ENCODE data around the gene FAM111A.

The FAM111A gene

DNA sequence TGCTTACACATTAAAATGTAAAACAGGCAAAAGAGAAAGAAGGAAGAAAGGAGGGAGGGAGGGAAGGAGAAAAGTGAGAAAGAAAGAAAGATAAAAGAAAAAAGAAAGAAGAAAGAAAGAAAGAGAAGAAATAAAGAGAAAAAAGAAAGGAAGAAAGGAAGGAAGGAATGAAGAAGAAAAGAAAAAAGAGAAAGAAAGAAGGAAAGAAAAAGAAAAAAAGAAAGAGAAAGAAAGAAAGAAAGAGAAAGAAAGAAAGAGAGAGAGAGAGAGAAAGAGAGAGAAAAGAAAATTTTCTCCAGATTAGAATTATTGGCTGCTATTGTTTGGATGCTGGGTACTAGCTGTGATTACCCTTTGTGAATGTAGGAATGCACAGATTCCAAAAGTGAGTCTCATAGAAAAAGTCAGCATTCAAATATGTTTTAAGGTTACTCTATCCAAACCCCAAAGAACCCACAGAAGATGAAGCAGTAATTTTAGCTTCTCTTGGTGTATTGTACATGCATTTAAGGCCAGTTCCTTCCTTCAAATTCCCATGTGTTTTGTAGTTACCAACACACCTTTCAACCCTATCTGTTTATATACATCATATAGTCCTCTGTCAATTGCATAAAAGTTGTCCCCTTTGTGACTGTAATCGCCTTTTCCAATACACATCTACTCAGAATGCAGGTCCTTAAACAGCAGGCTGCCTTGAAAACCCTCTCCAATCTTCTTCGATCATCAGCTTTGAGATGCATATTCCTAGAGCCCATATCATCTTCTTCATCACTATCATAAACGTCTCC lies 789 bp upstream of the FAM111A start:
- peak overlapping the region; percentile 89 to 90 for H3K9ac ChIP-seq (ENCODE audit: low read depth in 1 of 2, low read length in 2 of 2)
- H3K27ac ChIP-seq (ENCODE audit: low read depth in 2 of 2, low read length in 2 of 2), result peak overlapping the region; percentile 96 to 99
- H3K9me3 ChIP-seq (ENCODE audit: control insufficient read depth in 2 of 2, low read length in 2 of 2), result no peaks in the 10 kb centered on the region
- no peaks in the 10 kb centered on the region for H3K27me3 ChIP-seq (ENCODE audit: control insufficient read depth in 2 of 2, insufficient read depth in 2 of 2, low read length in 2 of 2)
- peak overlapping the region; percentile 93 to 96 for H3K4me3 ChIP-seq (ENCODE audit: low read length in 2 of 2)
- peaks cover 0 to 9% of the 10 kb centered on the region in 2 donors for H3K36me3 ChIP-seq (ENCODE audit: control insufficient read depth in 2 of 2, insufficient read depth in 2 of 2, low read length in 2 of 2)
- H3K4me1 ChIP-seq (ENCODE audit: control insufficient read depth in 2 of 2, insufficient read depth in 2 of 2, low read length in 2 of 2), result peaks cover 20 to 26% of the 10 kb centered on the region in 2 donors

DNA sequence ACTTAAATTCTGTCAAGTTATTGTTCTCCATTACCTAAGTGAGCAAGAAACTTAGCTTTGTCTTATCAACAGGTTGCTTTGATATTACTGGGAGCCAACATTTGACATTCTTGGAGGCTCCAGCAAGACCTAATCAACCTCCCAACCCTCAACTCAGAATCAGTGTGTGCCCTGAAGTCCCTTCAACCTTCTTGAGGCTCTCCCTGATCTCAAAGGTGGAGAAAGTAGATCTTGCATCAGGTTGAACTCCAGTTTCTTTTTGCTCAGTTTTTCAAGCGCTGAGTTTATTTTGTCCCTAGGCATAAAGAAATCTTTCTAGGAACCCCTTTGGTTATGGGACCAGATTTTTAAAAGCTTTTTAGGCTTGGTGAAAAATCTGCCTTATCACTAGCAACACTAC lies 1.4 kb downstream of the FAM111A start:
- H3K4me3 ChIP-seq (ENCODE audit: low read length in 2 of 2), result peak overlapping the region; percentile 93 to 96
- no peaks in the 10 kb centered on the region for H3K27me3 ChIP-seq (ENCODE audit: control insufficient read depth in 2 of 2, insufficient read depth in 2 of 2, low read length in 2 of 2)
- peak overlapping the region; percentile 89 to 90 for H3K9ac ChIP-seq (ENCODE audit: low read depth in 1 of 2, low read length in 2 of 2)
- H3K9me3 ChIP-seq (ENCODE audit: control insufficient read depth in 2 of 2, low read length in 2 of 2), result no peaks in the 10 kb centered on the region
- peak overlapping the region; percentile 96 to 99 for H3K27ac ChIP-seq (ENCODE audit: low read depth in 2 of 2, low read length in 2 of 2)
- peaks cover 0 to 6% of the 10 kb centered on the region in 2 donors for H3K36me3 ChIP-seq (ENCODE audit: control insufficient read depth in 2 of 2, insufficient read depth in 2 of 2, low read length in 2 of 2)
- H3K4me1 ChIP-seq (ENCODE audit: control insufficient read depth in 2 of 2, insufficient read depth in 2 of 2, low read length in 2 of 2), result peaks cover 20 to 26% of the 10 kb centered on the region in 2 donors

DNA sequence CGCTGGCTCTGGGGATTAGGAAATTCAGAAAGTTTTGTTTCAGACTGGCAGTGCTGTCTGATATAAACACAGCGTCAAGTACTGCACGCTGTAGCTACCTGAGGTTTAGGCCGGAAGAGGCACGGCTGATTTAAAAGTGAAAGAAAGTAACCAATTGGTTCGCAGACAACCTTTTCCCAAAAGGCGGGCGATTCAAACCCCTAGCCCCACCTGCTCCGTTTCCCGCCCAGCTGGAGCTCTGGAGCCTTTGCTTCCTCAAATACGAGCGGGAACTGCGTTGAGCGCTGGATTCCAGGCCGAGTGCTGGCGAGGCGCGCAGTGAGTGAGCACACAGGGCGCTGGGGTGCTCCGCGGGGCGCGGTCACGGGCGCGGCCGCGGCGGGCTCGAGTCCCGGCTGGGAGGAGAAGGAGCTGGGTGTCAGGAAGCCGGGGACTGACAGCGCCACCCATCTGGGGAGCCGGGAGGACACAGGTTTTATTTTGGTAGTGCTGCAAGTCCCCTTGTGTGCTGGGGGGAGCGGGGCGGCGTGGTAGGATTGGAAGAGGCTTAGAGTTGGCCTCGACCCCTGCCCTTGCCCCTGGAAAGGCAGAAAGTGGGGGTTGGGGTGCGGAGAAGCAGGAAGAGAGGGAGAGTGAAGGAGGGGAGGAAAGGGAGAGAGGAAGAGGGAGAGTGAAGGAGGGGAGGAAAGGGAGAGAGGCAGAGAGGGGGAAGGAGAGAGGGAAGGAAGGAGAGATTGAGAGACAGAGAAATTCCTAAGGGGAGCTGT lies 2.1 kb downstream of the FAM111A start:
- peak overlapping the region; percentile 93 to 96 for H3K4me3 ChIP-seq (ENCODE audit: low read length in 2 of 2)
- H3K4me1 ChIP-seq (ENCODE audit: control insufficient read depth in 2 of 2, insufficient read depth in 2 of 2, low read length in 2 of 2), result peaks cover 20 to 26% of the 10 kb centered on the region in 2 donors
- H3K9me3 ChIP-seq (ENCODE audit: control insufficient read depth in 2 of 2, low read length in 2 of 2), result no peaks in the 10 kb centered on the region
- peak overlapping the region; percentile 53 to 90 for H3K9ac ChIP-seq (ENCODE audit: low read depth in 1 of 2, low read length in 2 of 2)
- peaks cover 0 to 7% of the 10 kb centered on the region in 2 donors for H3K36me3 ChIP-seq (ENCODE audit: control insufficient read depth in 2 of 2, insufficient read depth in 2 of 2, low read length in 2 of 2)
- no peaks in the 10 kb centered on the region for H3K27me3 ChIP-seq (ENCODE audit: control insufficient read depth in 2 of 2, insufficient read depth in 2 of 2, low read length in 2 of 2)
- H3K27ac ChIP-seq (ENCODE audit: low read depth in 2 of 2, low read length in 2 of 2), result peak overlapping the region; percentile 96 to 99

DNA sequence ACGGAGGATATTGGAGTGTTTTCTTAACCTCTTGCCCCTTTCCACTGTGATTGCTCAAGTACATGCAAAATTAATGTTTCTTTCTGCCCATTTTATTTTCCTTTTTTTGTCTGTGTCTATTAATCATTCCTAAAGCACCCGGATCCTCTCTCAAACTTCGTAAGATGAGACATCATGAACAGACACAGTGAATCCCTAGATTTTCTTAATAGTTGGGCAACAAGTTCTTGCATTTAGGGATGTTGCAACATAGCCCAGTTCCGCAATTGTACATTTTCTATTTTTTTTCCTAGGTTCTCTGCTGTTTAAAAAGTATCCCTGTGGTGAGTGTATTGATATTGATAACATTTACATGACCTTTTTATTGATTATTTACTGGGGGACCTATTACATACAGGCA lies 2.9 kb downstream of the FAM111A start:
- Histone ChIP-seq H3K4me3 (ENCODE audit: low read length in 2 of 2) (peak overlapping the region; percentile 93 to 96), H3K9me3 (ENCODE audit: control insufficient read depth in 2 of 2, low read length in 2 of 2) (no peaks in the 10 kb centered on the region), H3K36me3 (ENCODE audit: control insufficient read depth in 2 of 2, insufficient read depth in 2 of 2, low read length in 2 of 2) (peaks cover 6 to 7% of the 10 kb centered on the region in 2 donors), H3K27me3 (ENCODE audit: control insufficient read depth in 2 of 2, insufficient read depth in 2 of 2, low read length in 2 of 2) (no peaks in the 10 kb centered on the region), H3K4me1 (ENCODE audit: control insufficient read depth in 2 of 2, insufficient read depth in 2 of 2, low read length in 2 of 2) (peaks cover 20 to 26% of the 10 kb centered on the region in 2 donors), H3K27ac (ENCODE audit: low read depth in 2 of 2, low read length in 2 of 2) (no peak overlapping the region), H3K9ac (ENCODE audit: low read depth in 1 of 2, low read length in 2 of 2) (peak overlapping the region in 1 of 2 donors; percentile 53)

DNA sequence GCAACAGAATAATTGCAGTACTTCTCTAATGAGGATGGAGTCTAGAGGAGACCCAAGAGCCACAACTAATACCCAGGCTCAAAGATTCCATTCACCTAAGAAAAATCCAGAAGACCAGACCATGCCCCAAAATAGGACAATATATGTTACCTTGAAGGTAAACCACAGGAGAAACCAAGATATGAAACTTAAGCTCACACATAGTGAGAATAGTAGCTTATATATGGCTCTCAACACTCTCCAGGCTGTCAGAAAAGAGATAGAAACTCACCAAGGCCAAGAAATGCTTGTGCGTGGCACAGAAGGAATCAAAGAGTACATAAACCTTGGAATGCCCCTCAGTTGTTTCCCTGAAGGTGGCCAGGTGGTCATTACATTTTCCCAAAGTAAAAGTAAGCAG lies 9.1 kb downstream of the FAM111A start:
- H3K4me3 ChIP-seq (ENCODE audit: low read length in 2 of 2), result no peak overlapping the region
- H3K4me1 ChIP-seq (ENCODE audit: control insufficient read depth in 2 of 2, insufficient read depth in 2 of 2, low read length in 2 of 2), result no peaks in the 10 kb centered on the region
- no peak overlapping the region for H3K27ac ChIP-seq (ENCODE audit: low read depth in 2 of 2, low read length in 2 of 2)
- H3K9ac ChIP-seq (ENCODE audit: low read depth in 1 of 2, low read length in 2 of 2), result no peak overlapping the region
- H3K36me3 ChIP-seq (ENCODE audit: control insufficient read depth in 2 of 2, insufficient read depth in 2 of 2, low read length in 2 of 2), result peaks cover 9 to 17% of the 10 kb centered on the region in 2 donors
- H3K27me3 ChIP-seq (ENCODE audit: control insufficient read depth in 2 of 2, insufficient read depth in 2 of 2, low read length in 2 of 2), result no peaks in the 10 kb centered on the region
- H3K9me3 ChIP-seq (ENCODE audit: control insufficient read depth in 2 of 2, low read length in 2 of 2), result no peaks in the 10 kb centered on the region

DNA sequence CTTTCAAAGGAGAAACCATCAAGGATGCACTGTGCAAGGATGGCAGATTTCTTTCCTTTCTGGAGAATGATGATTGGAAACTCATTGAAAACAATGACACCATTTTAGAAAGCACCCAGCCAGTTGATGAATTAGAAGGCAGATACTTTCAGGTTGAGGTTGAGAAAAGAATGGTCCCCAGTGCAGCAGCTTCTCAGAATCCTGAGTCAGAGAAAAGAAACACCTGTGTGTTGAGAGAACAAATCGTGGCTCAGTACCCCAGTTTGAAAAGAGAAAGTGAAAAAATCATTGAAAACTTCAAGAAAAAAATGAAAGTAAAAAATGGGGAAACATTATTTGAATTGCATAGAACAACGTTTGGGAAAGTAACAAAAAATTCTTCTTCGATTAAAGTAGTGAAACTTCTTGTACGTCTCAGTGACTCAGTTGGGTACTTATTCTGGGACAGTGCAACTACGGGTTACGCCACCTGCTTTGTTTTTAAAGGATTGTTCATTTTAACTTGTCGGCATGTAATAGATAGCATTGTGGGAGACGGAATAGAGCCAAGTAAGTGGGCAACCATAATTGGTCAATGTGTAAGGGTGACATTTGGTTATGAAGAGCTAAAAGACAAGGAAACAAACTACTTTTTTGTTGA lies 9.8 kb downstream of the FAM111A start:
- no peaks in the 10 kb centered on the region for H3K27me3 ChIP-seq (ENCODE audit: control insufficient read depth in 2 of 2, insufficient read depth in 2 of 2, low read length in 2 of 2)
- no peaks in the 10 kb centered on the region for H3K4me1 ChIP-seq (ENCODE audit: control insufficient read depth in 2 of 2, insufficient read depth in 2 of 2, low read length in 2 of 2)
- peaks cover 9 to 17% of the 10 kb centered on the region in 2 donors for H3K36me3 ChIP-seq (ENCODE audit: control insufficient read depth in 2 of 2, insufficient read depth in 2 of 2, low read length in 2 of 2)
- no peak overlapping the region for H3K9ac ChIP-seq (ENCODE audit: low read depth in 1 of 2, low read length in 2 of 2)
- no peak overlapping the region for H3K27ac ChIP-seq (ENCODE audit: low read depth in 2 of 2, low read length in 2 of 2)
- H3K9me3 ChIP-seq (ENCODE audit: control insufficient read depth in 2 of 2, low read length in 2 of 2), result no peaks in the 10 kb centered on the region
- no peak overlapping the region for H3K4me3 ChIP-seq (ENCODE audit: low read length in 2 of 2)

DNA sequence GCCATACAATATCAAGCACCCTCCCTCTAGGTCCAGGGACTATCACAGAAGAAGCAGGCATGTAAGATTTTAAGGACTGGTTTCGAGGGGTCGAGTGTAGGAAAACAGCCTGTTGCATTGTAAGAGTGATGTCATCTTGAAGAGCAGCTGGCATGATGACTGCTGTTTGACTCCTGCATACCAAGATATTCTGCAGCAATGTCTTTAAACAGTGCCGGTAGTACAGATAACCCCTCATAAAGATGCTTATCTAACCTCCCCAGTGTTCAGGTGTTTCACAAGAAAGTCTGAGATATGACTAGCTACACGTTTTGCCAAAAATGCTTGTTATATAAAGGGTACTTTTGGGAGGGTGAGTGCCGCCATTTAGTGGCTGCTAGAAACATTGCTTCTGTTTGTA lies 12.0 kb downstream of the FAM111A start:
- Histone ChIP-seq H3K4me1 (ENCODE audit: control insufficient read depth in 2 of 2, insufficient read depth in 2 of 2, low read length in 2 of 2) (no peaks in the 10 kb centered on the region), H3K27ac (ENCODE audit: low read depth in 2 of 2, low read length in 2 of 2) (no peak overlapping the region), H3K9ac (ENCODE audit: low read depth in 1 of 2, low read length in 2 of 2) (no peak overlapping the region), H3K36me3 (ENCODE audit: control insufficient read depth in 2 of 2, insufficient read depth in 2 of 2, low read length in 2 of 2) (peaks cover 2 to 17% of the 10 kb centered on the region in 2 donors), H3K27me3 (ENCODE audit: control insufficient read depth in 2 of 2, insufficient read depth in 2 of 2, low read length in 2 of 2) (no peaks in the 10 kb centered on the region), H3K9me3 (ENCODE audit: control insufficient read depth in 2 of 2, low read length in 2 of 2) (no peaks in the 10 kb centered on the region), H3K4me3 (ENCODE audit: low read length in 2 of 2) (no peak overlapping the region)

DNA sequence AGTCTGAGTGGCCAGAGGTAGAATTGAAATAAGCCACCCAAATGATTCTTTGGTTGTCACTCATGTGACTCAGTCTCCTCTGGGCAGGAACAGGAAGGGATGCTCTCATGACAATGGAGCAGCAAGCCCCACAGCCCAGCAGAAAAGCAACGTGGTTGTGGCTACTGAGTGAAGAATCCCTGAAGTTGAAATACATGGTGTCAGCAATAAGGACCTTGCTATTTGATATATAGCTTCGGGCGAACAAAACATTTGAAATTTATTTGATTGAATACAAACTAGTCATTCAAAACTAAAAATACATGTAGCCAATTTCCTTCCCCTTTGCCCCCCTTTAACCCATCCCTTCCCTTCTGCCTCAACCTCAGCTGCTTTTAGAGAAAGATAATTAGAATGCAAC lies 14.8 kb downstream of the FAM111A start:
- Histone ChIP-seq H3K4me1 (ENCODE audit: control insufficient read depth in 2 of 2, insufficient read depth in 2 of 2, low read length in 2 of 2) (no peaks in the 10 kb centered on the region), H3K36me3 (ENCODE audit: control insufficient read depth in 2 of 2, insufficient read depth in 2 of 2, low read length in 2 of 2) (peaks cover 2 to 4% of the 10 kb centered on the region in 2 donors), H3K27me3 (ENCODE audit: control insufficient read depth in 2 of 2, insufficient read depth in 2 of 2, low read length in 2 of 2) (no peaks in the 10 kb centered on the region), H3K9me3 (ENCODE audit: control insufficient read depth in 2 of 2, low read length in 2 of 2) (no peaks in the 10 kb centered on the region), H3K4me3 (ENCODE audit: low read length in 2 of 2) (no peak overlapping the region), H3K9ac (ENCODE audit: low read depth in 1 of 2, low read length in 2 of 2) (no peak overlapping the region), H3K27ac (ENCODE audit: low read depth in 2 of 2, low read length in 2 of 2) (no peak overlapping the region)

DNA sequence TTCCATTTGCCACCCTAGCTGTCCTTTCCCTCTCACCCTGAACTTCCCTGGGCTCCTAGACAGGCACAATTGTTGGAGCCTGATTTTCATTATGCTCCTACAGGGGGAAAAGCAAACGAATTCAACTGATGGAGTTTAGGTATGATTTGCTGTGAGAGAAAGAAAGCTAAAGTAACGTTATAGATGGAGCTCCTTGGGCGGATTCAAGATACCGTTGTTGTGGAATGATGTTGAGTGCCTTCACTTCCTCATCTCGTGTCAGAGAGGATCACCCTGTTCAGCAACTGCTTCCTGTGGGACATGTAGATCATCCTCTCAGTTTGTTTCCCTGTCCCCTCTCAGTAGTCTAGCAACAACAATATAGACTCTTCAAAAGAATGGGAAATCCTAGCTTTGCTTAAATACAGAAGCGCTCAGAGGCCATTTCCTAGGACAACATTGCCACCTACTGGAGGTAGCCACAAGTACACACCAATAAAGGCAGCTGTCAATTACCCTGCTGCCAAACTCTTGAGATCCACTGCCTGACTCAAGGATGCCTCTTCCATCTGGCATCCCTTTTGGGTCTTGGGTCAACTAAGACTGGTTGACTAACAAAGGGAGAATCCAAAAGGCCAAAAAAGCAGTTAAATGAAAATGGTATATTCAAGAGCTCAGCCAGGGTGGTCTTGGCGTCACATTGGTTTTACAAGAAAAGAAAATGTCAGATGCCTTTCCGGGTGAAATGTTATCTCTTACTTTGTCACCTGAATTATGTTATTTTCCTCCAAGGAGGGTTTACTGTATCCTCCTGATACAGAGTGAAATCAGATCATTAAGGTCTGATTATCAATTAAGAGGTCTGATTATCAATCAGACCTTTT lies 15.8 kb downstream of the FAM111A start:
- Histone ChIP-seq H3K36me3 (ENCODE audit: control insufficient read depth in 2 of 2, insufficient read depth in 2 of 2, low read length in 2 of 2) (no peaks in the 10 kb centered on the region), H3K27ac (ENCODE audit: low read depth in 2 of 2, low read length in 2 of 2) (no peak overlapping the region), H3K4me1 (ENCODE audit: control insufficient read depth in 2 of 2, insufficient read depth in 2 of 2, low read length in 2 of 2) (no peaks in the 10 kb centered on the region), H3K4me3 (ENCODE audit: low read length in 2 of 2) (no peak overlapping the region), H3K27me3 (ENCODE audit: control insufficient read depth in 2 of 2, insufficient read depth in 2 of 2, low read length in 2 of 2) (no peaks in the 10 kb centered on the region), H3K9me3 (ENCODE audit: control insufficient read depth in 2 of 2, low read length in 2 of 2) (no peaks in the 10 kb centered on the region), H3K9ac (ENCODE audit: low read depth in 1 of 2, low read length in 2 of 2) (no peak overlapping the region)

All from mucosa of rectum (tissue), 2 donors.